Measurements from ENCODE around the gene ZNF784. TPM values are rescaled to one million over a fixed set of nuclear protein-coding genes. Genes with fewer than 3 reads are reported as not detected.
A peak's percentile ranks its signal among the peaks of the same experiment; 100 is the strongest.

ZNF784 gene
- total and polyA plus RNA-seq, 2 of the 13 experiments (the other 11 are each of a cell fraction or from before 2014, with no cell fraction given), result 4.1 to 4.2 TPM

DNA sequence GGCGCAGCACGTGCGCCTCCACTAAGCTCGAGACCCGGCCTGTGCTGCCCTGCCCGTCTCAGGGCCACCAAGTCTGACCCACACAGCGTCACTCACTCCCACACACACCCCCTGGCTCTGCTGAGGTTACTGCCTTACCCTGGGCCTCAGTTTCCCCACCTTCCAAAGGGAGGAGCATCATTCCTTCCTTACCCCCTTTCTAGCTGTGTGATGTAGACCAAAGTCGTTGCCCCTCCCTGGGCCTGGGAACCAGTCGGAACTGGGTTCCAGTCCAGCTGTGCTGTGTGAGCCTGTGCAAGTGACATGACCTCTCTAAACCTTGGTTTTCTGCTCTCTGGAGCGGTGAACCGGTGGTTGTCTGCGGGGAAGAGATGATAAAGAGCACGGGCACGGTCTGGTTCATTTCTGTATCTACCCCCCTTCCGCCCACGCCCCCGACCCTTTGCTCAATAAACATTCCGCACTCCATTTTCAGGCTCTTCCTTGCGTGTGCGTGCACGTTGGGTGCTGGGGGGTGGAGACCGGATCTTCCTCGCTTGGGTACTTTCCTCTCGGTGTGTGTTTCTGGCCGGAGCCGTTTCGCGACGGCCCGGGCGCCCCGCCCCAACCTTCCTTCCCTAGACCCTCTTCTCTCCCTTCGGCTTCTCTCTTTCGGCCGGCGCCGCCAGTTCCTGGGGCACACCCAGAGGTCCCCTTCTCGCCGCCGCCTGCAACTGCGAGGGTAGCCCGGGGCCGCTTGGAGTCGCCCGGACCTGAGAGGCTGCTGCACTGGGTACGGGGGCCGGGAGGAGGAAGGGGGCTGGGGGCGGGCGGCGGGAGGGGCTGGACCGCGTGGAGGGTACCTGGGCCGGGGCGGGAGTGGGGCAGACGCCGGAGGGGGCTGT, 18.9 kb upstream of the ZNF784 start, which contains the start of gene ZNF581 (continued):
- peak; percentile 23; the same call in 1 of the 2 replicates for TF ChIP-seq BORCS8-MEF2B (CRISPR knock-in tag; IDR thresholded peaks at IDR 0.05)
- TF ChIP-seq, protein P1, sequence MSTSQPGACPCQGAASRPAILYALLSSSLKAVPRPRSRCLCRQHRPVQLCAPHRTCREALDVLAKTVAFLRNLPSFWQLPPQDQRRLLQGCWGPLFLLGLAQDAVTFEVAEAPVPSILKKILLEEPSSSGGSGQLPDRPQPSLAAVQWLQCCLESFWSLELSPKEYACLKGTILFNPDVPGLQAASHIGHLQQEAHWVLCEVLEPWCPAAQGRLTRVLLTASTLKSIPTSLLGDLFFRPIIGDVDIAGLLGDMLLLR (CRISPR knock-in tag; IDR thresholded peaks at IDR 0.05), result no peak; the same call in 1 of the 2 replicates
- TF ChIP-seq PCBP1 (IDR thresholded peaks at IDR 0.05; ENCODE audit: borderline replicate concordance, low read depth, low read length), result peak; percentile 26; the same call in 1 of the 2 replicates
- no peak for TF ChIP-seq ZBTB42 (CRISPR knock-in tag; IDR thresholded peaks at IDR 0.05)
- no peak for TF ChIP-seq ZNF562 (CRISPR knock-in tag; IDR thresholded peaks at IDR 0.05; ENCODE audit: borderline replicate concordance)
- peak; percentile 43 for TF ChIP-seq CCAR2 (optimal IDR thresholded peaks at IDR 0.05; ENCODE audit: low read depth, low read length)
- peak; percentile 83 for TF ChIP-seq MAZ (IDR thresholded peaks at IDR 0.05; ENCODE audit: borderline replicate concordance, low read depth, low read length)
- TF ChIP-seq MAZ (CRISPR knock-in tag; IDR thresholded peaks at IDR 0.05; ENCODE audit: low read depth), result peak; percentile 83
- TF ChIP-seq ZNF772 (CRISPR knock-in tag; IDR thresholded peaks at IDR 0.05), result peak; percentile 68
- TF ChIP-seq, protein P2, sequence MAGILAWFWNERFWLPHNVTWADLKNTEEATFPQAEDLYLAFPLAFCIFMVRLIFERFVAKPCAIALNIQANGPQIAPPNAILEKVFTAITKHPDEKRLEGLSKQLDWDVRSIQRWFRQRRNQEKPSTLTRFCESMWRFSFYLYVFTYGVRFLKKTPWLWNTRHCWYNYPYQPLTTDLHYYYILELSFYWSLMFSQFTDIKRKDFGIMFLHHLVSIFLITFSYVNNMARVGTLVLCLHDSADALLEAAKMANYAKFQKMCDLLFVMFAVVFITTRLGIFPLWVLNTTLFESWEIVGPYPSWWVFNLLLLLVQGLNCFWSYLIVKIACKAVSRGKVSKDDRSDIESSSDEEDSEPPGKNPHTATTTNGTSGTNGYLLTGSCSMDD (CRISPR knock-in tag; IDR thresholded peaks at IDR 0.05), result no peak
- no peak for TF ChIP-seq ZSCAN22 (CRISPR knock-in tag; IDR thresholded peaks at IDR 0.05)
- TF ChIP-seq, protein P3, sequence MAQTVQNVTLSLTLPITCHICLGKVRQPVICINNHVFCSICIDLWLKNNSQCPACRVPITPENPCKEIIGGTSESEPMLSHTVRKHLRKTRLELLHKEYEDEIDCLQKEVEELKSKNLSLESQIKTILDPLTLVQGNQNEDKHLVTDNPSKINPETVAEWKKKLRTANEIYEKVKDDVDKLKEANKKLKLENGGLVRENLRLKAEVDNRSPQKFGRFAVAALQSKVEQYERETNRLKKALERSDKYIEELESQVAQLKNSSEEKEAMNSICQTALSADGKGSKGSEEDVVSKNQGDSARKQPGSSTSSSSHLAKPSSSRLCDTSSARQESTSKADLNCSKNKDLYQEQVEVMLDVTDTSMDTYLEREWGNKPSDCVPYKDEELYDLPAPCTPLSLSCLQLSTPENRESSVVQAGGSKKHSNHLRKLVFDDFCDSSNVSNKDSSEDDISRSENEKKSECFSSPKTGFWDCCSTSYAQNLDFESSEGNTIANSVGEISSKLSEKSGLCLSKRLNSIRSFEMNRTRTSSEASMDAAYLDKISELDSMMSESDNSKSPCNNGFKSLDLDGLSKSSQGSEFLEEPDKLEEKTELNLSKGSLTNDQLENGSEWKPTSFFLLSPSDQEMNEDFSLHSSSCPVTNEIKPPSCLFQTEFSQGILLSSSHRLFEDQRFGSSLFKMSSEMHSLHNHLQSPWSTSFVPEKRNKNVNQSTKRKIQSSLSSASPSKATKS (CRISPR knock-in tag; IDR thresholded peaks at IDR 0.05), result no peak
- TF ChIP-seq, protein P4, sequence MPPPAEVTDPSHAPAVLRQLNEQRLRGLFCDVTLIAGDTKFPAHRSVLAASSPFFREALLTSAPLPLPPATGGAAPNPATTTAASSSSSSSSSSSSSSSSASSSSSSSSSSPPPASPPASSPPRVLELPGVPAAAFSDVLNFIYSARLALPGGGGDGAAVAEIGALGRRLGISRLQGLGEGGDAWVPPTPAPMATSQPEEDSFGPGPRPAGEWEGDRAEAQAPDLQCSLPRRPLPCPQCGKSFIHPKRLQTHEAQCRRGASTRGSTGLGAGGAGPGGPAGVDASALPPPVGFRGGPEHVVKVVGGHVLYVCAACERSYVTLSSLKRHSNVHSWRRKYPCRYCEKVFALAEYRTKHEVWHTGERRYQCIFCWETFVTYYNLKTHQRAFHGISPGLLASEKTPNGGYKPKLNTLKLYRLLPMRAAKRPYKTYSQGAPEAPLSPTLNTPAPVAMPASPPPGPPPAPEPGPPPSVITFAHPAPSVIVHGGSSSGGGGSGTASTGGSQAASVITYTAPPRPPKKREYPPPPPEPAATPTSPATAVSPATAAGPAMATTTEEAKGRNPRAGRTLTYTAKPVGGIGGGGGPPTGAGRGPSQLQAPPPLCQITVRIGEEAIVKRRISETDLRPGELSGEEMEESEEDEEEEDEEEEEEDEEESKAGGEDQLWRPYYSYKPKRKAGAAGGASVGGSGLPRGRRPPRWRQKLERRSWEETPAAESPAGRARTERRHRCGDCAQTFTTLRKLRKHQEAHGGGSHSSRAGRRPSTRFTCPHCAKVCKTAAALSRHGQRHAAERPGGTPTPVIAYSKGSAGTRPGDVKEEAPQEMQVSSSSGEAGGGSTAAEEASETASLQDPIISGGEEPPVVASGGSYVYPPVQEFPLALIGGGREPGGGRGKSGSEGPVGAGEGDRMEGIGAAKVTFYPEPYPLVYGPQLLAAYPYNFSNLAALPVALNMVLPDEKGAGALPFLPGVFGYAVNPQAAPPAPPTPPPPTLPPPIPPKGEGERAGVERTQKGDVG (CRISPR knock-in tag; IDR thresholded peaks at IDR 0.05; ENCODE audit: borderline replicate concordance), result 0 out of 2 replicates have a peak, but pooled peaks have one; percentile 44
- peak; percentile 20; the same call in 1 of the 2 replicates for TF ChIP-seq PPARG (CRISPR knock-in tag; conservative IDR thresholded peaks at IDR 0.05)
- no peak for TF ChIP-seq ZNF780A (CRISPR knock-in tag; IDR thresholded peaks at IDR 0.05)
- TF ChIP-seq HOXD1 (CRISPR knock-in tag; IDR thresholded peaks at IDR 0.05), result no peak
- peak; percentile 38; the same call in 1 of the 2 replicates for TF ChIP-seq ARNTL (CRISPR knock-in tag; IDR thresholded peaks at IDR 0.05)
- TF ChIP-seq, protein P5, sequence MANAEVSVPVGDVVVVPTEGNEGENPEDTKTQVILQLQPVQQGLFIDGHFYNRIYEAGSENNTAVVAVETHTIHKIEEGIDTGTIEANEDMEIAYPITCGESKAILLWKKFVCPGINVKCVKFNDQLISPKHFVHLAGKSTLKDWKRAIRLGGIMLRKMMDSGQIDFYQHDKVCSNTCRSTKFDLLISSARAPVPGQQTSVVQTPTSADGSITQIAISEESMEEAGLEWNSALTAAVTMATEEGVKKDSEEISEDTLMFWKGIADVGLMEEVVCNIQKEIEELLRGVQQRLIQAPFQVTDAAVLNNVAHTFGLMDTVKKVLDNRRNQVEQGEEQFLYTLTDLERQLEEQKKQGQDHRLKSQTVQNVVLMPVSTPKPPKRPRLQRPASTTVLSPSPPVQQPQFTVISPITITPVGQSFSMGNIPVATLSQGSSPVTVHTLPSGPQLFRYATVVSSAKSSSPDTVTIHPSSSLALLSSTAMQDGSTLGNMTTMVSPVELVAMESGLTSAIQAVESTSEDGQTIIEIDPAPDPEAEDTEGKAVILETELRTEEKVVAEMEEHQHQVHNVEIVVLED (CRISPR knock-in tag; IDR thresholded peaks at IDR 0.05; ENCODE audit: borderline replicate concordance), result peak; percentile 74

Data from HepG2 (cell line).